B cell (primary cell): ENCODE measurements around the gene MYL12A. TPM values are rescaled to one million over a fixed set of nuclear protein-coding genes. Genes with fewer than 3 reads are reported as not detected.

Source experiments
- ATAC-seq: fragments of 200-7000 bp; cut with Tn5 transposase; one replicate; pipeline ENCODE4 v1.10.0; 2021; ENCODE audit warnings: low read depth, mild to moderate bottlenecking, moderate number of reproducible peaks, moderate library complexity
- CTCF ChIA-PET: fragments of 350-600 bp; sonication (Branson Sonifier 250); formaldehyde crosslinking; loops from one replicate; lab custom pipeline; 2021; ENCODE audit warnings: antibody characterized with exemption, inconsistent platforms; lab: Charles Lee
- POLR2A ChIA-PET: fragments of 350-600 bp; sonication (Branson Sonifier 250); formaldehyde crosslinking; loops from one replicate; lab custom pipeline; 2021; ENCODE audit warnings: antibody characterized with exemption; lab: Charles Lee
- DNase-seq: peaks from one replicate; pipeline ENCODE4 v3.0.0; 2013
- H2AFZ ChIP-seq: 2 replicates; pipeline ENCODE4 v1.6.1; 2012; ENCODE audit warnings: mild to moderate bottlenecking, low read depth, low read length; ENCODE audit not compliant: insufficient read depth, poor library complexity, severe bottlenecking
- H3K27ac ChIP-seq, 2 donors: 1 replicate in 1 of 2; 2 replicates in 1 of 2; pipeline ENCODE4 v1.5.1; 2012 to 2013; ENCODE audit warnings: low read length in 2 of 2, mild to moderate bottlenecking in 2 of 2, moderate library complexity in 1 of 2
- H3K27me3 ChIP-seq, 4 experiments: fragments of 200-600 bp in 1 of 4; sonication (generic) in 1 of 4; replicated peaks in 1 of 4; 1 replicate in 2 of 4; 2 replicates in 2 of 4; pipeline versions ENCODE4 v1.6.1 to v1.7.0; 2013 to 2016; ENCODE audit warnings: low read length in 3 of 4, mild to moderate bottlenecking in 2 of 4, mixed read lengths in 1 of 4, moderate library complexity in 1 of 4; ENCODE audit not compliant: insufficient read depth in 4 of 4, control insufficient read depth in 3 of 4; ENCODE audit errors: control extremely low read depth in 1 of 4
- H3K36me3 ChIP-seq, 2 experiments: replicated peaks in 1 of 2; 1 replicate in 1 of 2; 2 replicates in 1 of 2; pipeline versions ENCODE4 v1.6.1 to v1.7.1; 2013; ENCODE audit warnings: low read length in 1 of 2; ENCODE audit not compliant: insufficient read depth in 2 of 2, control insufficient read depth in 1 of 2; ENCODE audit errors: control extremely low read depth in 1 of 2, extremely low read depth in 1 of 2
- H3K4me1 ChIP-seq, 2 donors: fragments of 200-600 bp in 1 of 2; sonication (generic) in 1 of 2; 1 replicate in 1 of 2; 2 replicates in 1 of 2; pipeline versions ENCODE4 v1.5.1 to v1.6.1; 2013 to 2017; ENCODE audit warnings: low read length in 2 of 2; ENCODE audit not compliant: control insufficient read depth in 2 of 2, insufficient read depth in 2 of 2
- H3K4me2 ChIP-seq: replicated peaks from 2 replicates; pipeline ENCODE3; 2012; ENCODE audit warnings: mild to moderate bottlenecking, low read depth, low read length; ENCODE audit not compliant: poor library complexity, severe bottlenecking
- H3K4me3 ChIP-seq, 5 experiments: fragments of 200-600 bp in 1 of 5; sonication (generic) in 1 of 5; 1 replicate in 3 of 5; 2 replicates in 2 of 5; pipeline versions ENCODE4 v1.5.1 to v1.7.0; 2011 to 2016; ENCODE audit warnings: low read length in 4 of 5, mild to moderate bottlenecking in 4 of 5, low read depth in 2 of 5, control low read depth in 1 of 5, moderate library complexity in 1 of 5; ENCODE audit not compliant: insufficient read depth in 1 of 5; ENCODE audit errors: control extremely low read depth in 1 of 5, extremely low read depth in 1 of 5
- H3K79me2 ChIP-seq: fragments of 200-600 bp; sonication (generic); one replicate; pipeline ENCODE4 v1.6.0; 2016; ENCODE audit warnings: low read length; ENCODE audit not compliant: control insufficient read depth, insufficient read depth
- H3K9ac ChIP-seq: fragments of 200-600 bp; sonication (generic); 2 replicates; pipeline ENCODE4 v1.6.1; 2017; ENCODE audit warnings: mild to moderate bottlenecking, low read length, moderate library complexity
- H3K9me3 ChIP-seq, 3 donors: one replicate each; pipeline versions ENCODE4 v1.6.1 to v1.7.1; 2013; ENCODE audit warnings: low read length in 2 of 3; ENCODE audit not compliant: control insufficient read depth in 2 of 3, insufficient read depth in 1 of 3; ENCODE audit errors: control extremely low read depth in 1 of 3
- H4K20me1 ChIP-seq: 2 replicates; pipeline ENCODE4 v1.6.0; 2012; ENCODE audit warnings: mild to moderate bottlenecking, low read length; ENCODE audit not compliant: insufficient read depth, control insufficient read depth, poor library complexity, severe bottlenecking
- H3K27ac Mint-ChIP-seq: one replicate; pipeline ENCODE4 v1.8.0; 2021; ENCODE audit warnings: mixed read lengths
- H3K27me3 Mint-ChIP-seq: one replicate; pipeline ENCODE4 v1.8.0; 2021; ENCODE audit warnings: mixed read lengths
- H3K4me1 Mint-ChIP-seq: one replicate; pipeline ENCODE4 v1.8.0; 2021; ENCODE audit warnings: mixed read lengths
- H3K4me3 Mint-ChIP-seq: one replicate; pipeline ENCODE4 v1.8.0; 2021; ENCODE audit warnings: mixed read lengths
- H3K9me3 Mint-ChIP-seq: one replicate; pipeline ENCODE4 v1.8.0; 2022; ENCODE audit warnings: mixed read lengths; ENCODE audit not compliant: insufficient read depth
- CTCF ChIP-seq: fragments of 200-600 bp; IDR thresholded peaks from one replicate; pipeline ENCODE4 v1.8.0; 2022; ENCODE audit warnings: antibody characterized with exemption, mild to moderate bottlenecking
- EZH2 ChIP-seq: IDR thresholded peaks from 2 replicates; pipeline ENCODE4 v1.6.1; 2012; ENCODE audit warnings: borderline replicate concordance, low read depth, mild to moderate bottlenecking, moderate library complexity, low read length; ENCODE audit not compliant: insufficient read depth, poor library complexity, severe bottlenecking
- WGBS: methylation state at CpG from one replicate; pipeline ENCODE4 v1.1.5; 2013; ENCODE audit warnings: missing lambda C conversion rate; ENCODE audit not compliant: insufficient coverage; 5-methylcytosine and 5-hydroxymethylcytosine counted together
- intact Hi-C: fragments of 100-400 bp; cut with micrococcal nuclease; formaldehyde crosslinking; loops from one replicate; pipeline ENCODE4 v1.10.0; 2022
- polyA plus RNA-seq: library from polyadenylated mRNA; depleted of rRNA; stranded (reverse); fragments of >200 nt; gene quantifications from 2 replicates; pipeline ENCODE4 v1.2.3, GENCODE V29; 2012
- total RNA-seq, 2 donors: library from RNA; stranded (reverse); fragments of 120-200 nt in 1 of 2; gene quantifications; 1 replicate in 1 of 2; 2 replicates in 1 of 2; pipeline versions ENCODE4 v1.2.3 to v1.2.4, GENCODE V29; 2013 to 2022

MYL12A gene
- total and polyA plus RNA-seq, 2 donors (not counting 1 experiment from before 2014, with no cell fraction given): 276 to 281 TPM

- H3K27ac Mint-ChIP-seq: no peak overlapping the region
- no peak overlapping the region for H3K9ac ChIP-seq
- peaks cover 13% of the 10 kb centered on the region for H3K4me1 Mint-ChIP-seq
- H3K9me3 Mint-ChIP-seq: no peaks in the 10 kb centered on the region
- no peak overlapping the region for H2AFZ ChIP-seq
- no peak for ATAC-seq
- no peak overlapping the region for H3K4me3 Mint-ChIP-seq
- H3K4me3 ChIP-seq: no peak overlapping the region
- no peaks in the 10 kb centered on the region for H4K20me1 ChIP-seq
- H3K4me1 ChIP-seq: peaks cover 9% of the 10 kb centered on the region in 2 donors
- no peak overlapping the region for H3K27ac ChIP-seq
- no peak for DNase-seq
- no peaks in the 10 kb centered on the region for H3K36me3 ChIP-seq
- H3K79me2 ChIP-seq: no peaks in the 10 kb centered on the region
- 98% methylated on average over 4 of the region's 9 CpGs for WGBS
- no peak for TF ChIP-seq CTCF
- TF ChIP-seq EZH2: no peak
- intact Hi-C loops: loop anchor here (5.0 kb wide), 1 partner anchor 38 kb away; no protein-coding TSS in a partner anchor
- no peak overlapping the region for H3K4me2 ChIP-seq
- H3K27me3 Mint-ChIP-seq: no peaks in the 10 kb centered on the region
- H3K27me3 ChIP-seq: no peaks in the 10 kb centered on the region
- ChIA-PET CTCF (interaction anchor here (0.8 to 15.0 kb wide), 4 partner anchors 180 to 390 kb away, joined by 3 to 430 read pairs (median 4); no protein-coding TSS in a partner anchor), POLR2A (no interaction called here)
- H3K9me3 ChIP-seq: peaks cover 2 to 13% (median 8%) of the 10 kb centered on the region in 3 donors
These were observed 36.9 kb downstream of the MYL12A start for GRCh38 chr18:3284501-3284900.

- WGBS: 0% methylated on average over 1 of the region's 7 CpGs
- intact Hi-C loops: no loop called here
- POLR2A ChIA-PET: no interaction called here
These were observed 38.6 kb downstream of the MYL12A start for GRCh38 chr18:3286159-3286558.

More at GRCh38 chr18:3286159-3286558, 38.6 kb downstream of the MYL12A start:
- no peak overlapping the region for H3K27ac Mint-ChIP-seq
- TF ChIP-seq EZH2 (no peak), CTCF (no peak)
- no peak for ATAC-seq
- H3K27me3 ChIP-seq: no peaks in the 10 kb centered on the region
- CTCF ChIA-PET: interaction anchor here (1.0 to 15.0 kb wide), 3 partner anchors 11 to 378 kb away, joined by 3 to 430 read pairs (median 4); no protein-coding TSS in a partner anchor
- no peaks in the 10 kb centered on the region for H3K36me3 ChIP-seq
- H3K9me3 ChIP-seq: peaks cover 3 to 13% (median 8%) of the 10 kb centered on the region in 3 donors
- no peaks in the 10 kb centered on the region for H4K20me1 ChIP-seq
- no peaks in the 10 kb centered on the region for H3K79me2 ChIP-seq
- no peak overlapping the region for H3K4me2 ChIP-seq
- peaks cover 4% of the 10 kb centered on the region for H3K9me3 Mint-ChIP-seq
- no peaks in the 10 kb centered on the region for H3K4me1 ChIP-seq
- no peak overlapping the region for H3K9ac ChIP-seq
- no peak for DNase-seq
- no peak overlapping the region for H2AFZ ChIP-seq
- H3K4me1 Mint-ChIP-seq: peaks cover 4% of the 10 kb centered on the region
- H3K4me3 ChIP-seq: no peak overlapping the region
- H3K4me3 Mint-ChIP-seq: no peak overlapping the region
- no peak overlapping the region for H3K27ac ChIP-seq
- H3K27me3 Mint-ChIP-seq: no peaks in the 10 kb centered on the region
